Lower leg skin (tissue), 4 donors: Measurements from ENCODE around the gene PPP2R5E. TPM values are rescaled to one million over a fixed set of nuclear protein-coding genes. Genes with fewer than 3 reads are reported as not detected.

ENCODE experiments used
- DNase-seq, 2 donors: peaks; one replicate each; pipeline ENCODE4 v3.0.0-alpha.2; 2019; ENCODE audit warnings: low spot score in 2 of 2
- H3K4me3 ChIP-seq: fragments of 200-600 bp; sonication (generic); 2 replicates; pipeline ENCODE4 v1.5.1; 2017; ENCODE audit warnings: mild to moderate bottlenecking, low read depth; ENCODE audit not compliant: poor library complexity, severe bottlenecking
- POLR2A ChIP-seq, 2 donors: fragments of 450-650 bp; IDR thresholded peaks; one replicate each; pipeline ENCODE4 v1.6.1; 2016 to 2017; ENCODE audit warnings: antibody characterized with exemption in 2 of 2, mild to moderate bottlenecking in 1 of 2, moderate library complexity in 1 of 2
- WGBS, 2 donors: methylation state at CpG; one replicate each; pipeline ENCODE4 v1.1.5; 2018; 5-methylcytosine and 5-hydroxymethylcytosine counted together
- intact Hi-C: fragments of 100-400 bp; cut with DNase I; formaldehyde crosslinking; loops from one replicate; pipeline ENCODE4 v1.15.0; 2023; ENCODE audit warnings: low total_unique reads
- total RNA-seq, 4 donors: library from RNA; depleted of rRNA; stranded (reverse); fragments of >200 nt; gene quantifications; one replicate each; pipeline ENCODE4 v1.1.0, GENCODE V29; 2016
- TF ChIP-seq, protein P1 (sequence below), 3 donors: fragments of 450-650 bp; IDR thresholded peaks; one replicate each; pipeline ENCODE4 v1.5.1; 2016; ENCODE audit warnings: antibody characterized with exemption in 3 of 3, mild to moderate bottlenecking in 3 of 3, moderate library complexity in 2 of 3

PPP2R5E gene
- total RNA-seq, 4 donors from 2014 or later = 15.0 to 22.5 (median 18.2) TPM

GRCh38 chr14:63564318-63564717 is 21.1 kb upstream of the PPP2R5E start:
- intact Hi-C loops = no loop called here
- H3K4me3 ChIP-seq = no peak overlapping the region
- TF ChIP-seq, protein P1, sequence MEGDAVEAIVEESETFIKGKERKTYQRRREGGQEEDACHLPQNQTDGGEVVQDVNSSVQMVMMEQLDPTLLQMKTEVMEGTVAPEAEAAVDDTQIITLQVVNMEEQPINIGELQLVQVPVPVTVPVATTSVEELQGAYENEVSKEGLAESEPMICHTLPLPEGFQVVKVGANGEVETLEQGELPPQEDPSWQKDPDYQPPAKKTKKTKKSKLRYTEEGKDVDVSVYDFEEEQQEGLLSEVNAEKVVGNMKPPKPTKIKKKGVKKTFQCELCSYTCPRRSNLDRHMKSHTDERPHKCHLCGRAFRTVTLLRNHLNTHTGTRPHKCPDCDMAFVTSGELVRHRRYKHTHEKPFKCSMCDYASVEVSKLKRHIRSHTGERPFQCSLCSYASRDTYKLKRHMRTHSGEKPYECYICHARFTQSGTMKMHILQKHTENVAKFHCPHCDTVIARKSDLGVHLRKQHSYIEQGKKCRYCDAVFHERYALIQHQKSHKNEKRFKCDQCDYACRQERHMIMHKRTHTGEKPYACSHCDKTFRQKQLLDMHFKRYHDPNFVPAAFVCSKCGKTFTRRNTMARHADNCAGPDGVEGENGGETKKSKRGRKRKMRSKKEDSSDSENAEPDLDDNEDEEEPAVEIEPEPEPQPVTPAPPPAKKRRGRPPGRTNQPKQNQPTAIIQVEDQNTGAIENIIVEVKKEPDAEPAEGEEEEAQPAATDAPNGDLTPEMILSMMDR (IDR thresholded peaks at IDR 0.05) = no peak
- no peak for TF ChIP-seq POLR2A (IDR thresholded peaks at IDR 0.05)
- peak; percentile 18 to 77 for DNase-seq
- WGBS, 2 donors = 18 to 43% methylated on average over 1 of the region's 1 CpG

DNA sequence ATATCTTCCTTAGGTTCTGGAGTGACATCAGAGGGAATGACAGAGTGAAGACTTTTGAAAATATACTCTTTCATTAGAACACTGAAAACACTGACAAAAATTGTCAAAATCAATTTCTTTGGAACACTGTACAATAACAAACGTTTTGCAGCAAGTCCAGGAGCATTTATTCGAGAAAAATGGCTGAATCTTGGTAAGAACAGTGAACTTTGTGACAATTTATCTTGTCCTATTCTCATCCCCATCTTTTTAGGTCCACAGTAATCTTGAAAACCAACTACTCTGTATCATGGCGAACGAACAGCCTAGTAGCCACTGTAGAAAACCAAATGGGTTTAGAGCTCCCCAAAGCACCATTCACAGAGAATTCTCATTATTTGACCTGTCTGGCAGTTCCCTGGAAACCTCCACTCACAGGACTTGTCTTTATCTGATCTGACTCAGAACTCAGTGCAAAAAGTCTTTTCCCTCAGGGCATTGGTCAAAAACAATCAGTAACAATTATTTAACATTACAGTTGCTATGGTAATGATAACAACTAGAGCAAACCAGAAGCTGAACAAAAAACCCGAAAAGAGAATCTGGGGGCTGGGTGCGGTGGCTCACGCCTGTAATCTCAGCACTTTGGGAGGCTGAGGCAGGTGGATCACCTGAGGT is 20.3 kb upstream of the PPP2R5E start:
- H3K4me3 ChIP-seq = no peak overlapping the region
- intact Hi-C loops = no loop called here
- TF ChIP-seq, protein P1 (IDR thresholded peaks at IDR 0.05) = no peak
- no peak for TF ChIP-seq POLR2A (IDR thresholded peaks at IDR 0.05)
- DNase-seq = peak in 1 of 2 donors; percentile 31
- 79% methylated on average over 7 of the region's 7 CpGs for WGBS, 2 donors

- WGBS, 2 donors = 83 to 85% methylated on average over 3 of the region's 3 CpGs
- no peak overlapping the region for H3K4me3 ChIP-seq
- TF ChIP-seq, protein P1 (IDR thresholded peaks at IDR 0.05) = no peak
- TF ChIP-seq POLR2A (IDR thresholded peaks at IDR 0.05) = no peak
- peak in 1 of 2 donors; percentile 12 for DNase-seq
- intact Hi-C loops = no loop called here
Observed at GRCh38 chr14:63562405-63562804, 19.2 kb upstream of the PPP2R5E start.

GRCh38 chr14:63555572-63555971 is 12.4 kb upstream of the PPP2R5E start:
- WGBS, 2 donors = 89% methylated on average over 7 of the region's 7 CpGs
- peak in 1 of 2 donors; percentile 39 for DNase-seq
- no peak overlapping the region for H3K4me3 ChIP-seq
- TF ChIP-seq, protein P1 (IDR thresholded peaks at IDR 0.05) = no peak
- TF ChIP-seq POLR2A (IDR thresholded peaks at IDR 0.05) = no peak
- intact Hi-C loops = no loop called here

GRCh38 chr14:63551332-63551731 is 8.2 kb upstream of the PPP2R5E start:
- H3K4me3 ChIP-seq = no peak overlapping the region
- WGBS, 2 donors = 45 to 58% methylated on average over 3 of the region's 3 CpGs
- no peak for DNase-seq
- TF ChIP-seq, protein P1 (IDR thresholded peaks at IDR 0.05) = no peak
- no peak for TF ChIP-seq POLR2A (IDR thresholded peaks at IDR 0.05)
- intact Hi-C loops = no loop called here
